22Rv1 (cell line): Measurements from ENCODE around the gene ANXA10.

Experiments
- H3K27ac ChIP-seq: fragments of 450-650 bp; 2 replicates; pipeline ENCODE4 v1.5.1; 2017
- ZFX ChIP-seq: fragments of 450-650 bp; IDR thresholded peaks from 2 replicates; pipeline ENCODE4 v1.6.1; 2017; ENCODE audit warnings: antibody characterized with exemption, borderline replicate concordance
- TF ChIP-seq, protein P1 (sequence below): fragments of 450-650 bp; IDR thresholded peaks from 2 replicates; pipeline ENCODE4 v1.5.1; 2017; ENCODE audit warnings: mild to moderate bottlenecking

Gene ANXA10

DNA sequence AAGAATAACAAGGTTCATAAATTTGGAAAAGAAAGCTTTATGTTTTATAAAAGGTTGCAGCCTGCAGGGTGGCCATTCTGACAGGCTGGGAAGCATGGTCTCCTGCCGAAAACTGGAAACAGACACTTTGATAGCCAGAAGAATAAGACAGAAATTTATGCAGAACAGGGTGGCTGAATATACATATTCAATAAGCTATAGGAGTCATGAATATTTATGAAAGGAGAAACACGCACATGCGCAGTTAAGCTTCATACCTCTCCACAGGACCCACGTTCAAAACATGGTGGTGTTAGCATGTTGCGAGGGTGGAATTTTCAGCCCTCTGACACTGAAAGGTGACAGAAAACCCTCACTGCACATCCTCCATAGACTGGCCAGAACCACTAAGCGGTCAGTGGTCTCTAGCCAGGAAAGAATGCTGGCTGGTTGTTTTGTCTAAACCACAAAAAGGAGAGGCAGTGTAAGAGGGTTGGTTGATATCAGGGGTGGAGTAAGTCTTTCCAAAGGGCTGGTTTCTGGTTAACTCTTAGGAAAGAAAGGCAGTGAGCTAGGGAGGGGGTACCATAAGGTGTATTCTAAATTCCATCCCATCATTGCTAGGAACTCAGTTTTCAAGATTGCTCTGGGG lies 58.2 kb downstream of the ANXA10 start:
- H3K27ac ChIP-seq = no peak overlapping the region
- TF ChIP-seq, protein P1, sequence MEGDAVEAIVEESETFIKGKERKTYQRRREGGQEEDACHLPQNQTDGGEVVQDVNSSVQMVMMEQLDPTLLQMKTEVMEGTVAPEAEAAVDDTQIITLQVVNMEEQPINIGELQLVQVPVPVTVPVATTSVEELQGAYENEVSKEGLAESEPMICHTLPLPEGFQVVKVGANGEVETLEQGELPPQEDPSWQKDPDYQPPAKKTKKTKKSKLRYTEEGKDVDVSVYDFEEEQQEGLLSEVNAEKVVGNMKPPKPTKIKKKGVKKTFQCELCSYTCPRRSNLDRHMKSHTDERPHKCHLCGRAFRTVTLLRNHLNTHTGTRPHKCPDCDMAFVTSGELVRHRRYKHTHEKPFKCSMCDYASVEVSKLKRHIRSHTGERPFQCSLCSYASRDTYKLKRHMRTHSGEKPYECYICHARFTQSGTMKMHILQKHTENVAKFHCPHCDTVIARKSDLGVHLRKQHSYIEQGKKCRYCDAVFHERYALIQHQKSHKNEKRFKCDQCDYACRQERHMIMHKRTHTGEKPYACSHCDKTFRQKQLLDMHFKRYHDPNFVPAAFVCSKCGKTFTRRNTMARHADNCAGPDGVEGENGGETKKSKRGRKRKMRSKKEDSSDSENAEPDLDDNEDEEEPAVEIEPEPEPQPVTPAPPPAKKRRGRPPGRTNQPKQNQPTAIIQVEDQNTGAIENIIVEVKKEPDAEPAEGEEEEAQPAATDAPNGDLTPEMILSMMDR = no peak
- no peak for TF ChIP-seq ZFX

DNA sequence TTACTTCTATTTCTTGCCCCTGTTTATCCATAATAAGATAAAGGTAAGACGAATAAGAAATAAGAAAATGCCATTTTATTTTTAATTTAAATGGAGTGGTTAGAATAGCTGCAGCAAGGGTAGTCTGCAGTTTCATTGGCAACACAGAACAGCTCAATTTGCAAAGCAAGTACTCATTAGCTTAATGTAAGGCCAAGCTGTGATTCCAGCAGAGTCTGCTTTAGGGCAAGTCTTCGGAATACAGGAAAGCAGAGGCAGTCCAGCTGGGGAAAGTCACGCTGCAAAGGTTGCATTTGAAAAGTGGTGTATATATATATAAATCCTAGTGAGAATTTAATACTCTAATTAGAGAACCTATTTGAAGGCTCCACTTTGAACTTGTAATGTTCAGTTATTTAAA lies 59.0 kb downstream of the ANXA10 start:
- no peak for TF ChIP-seq ZFX
- TF ChIP-seq, protein P1 = no peak
- no peak overlapping the region for H3K27ac ChIP-seq

DNA sequence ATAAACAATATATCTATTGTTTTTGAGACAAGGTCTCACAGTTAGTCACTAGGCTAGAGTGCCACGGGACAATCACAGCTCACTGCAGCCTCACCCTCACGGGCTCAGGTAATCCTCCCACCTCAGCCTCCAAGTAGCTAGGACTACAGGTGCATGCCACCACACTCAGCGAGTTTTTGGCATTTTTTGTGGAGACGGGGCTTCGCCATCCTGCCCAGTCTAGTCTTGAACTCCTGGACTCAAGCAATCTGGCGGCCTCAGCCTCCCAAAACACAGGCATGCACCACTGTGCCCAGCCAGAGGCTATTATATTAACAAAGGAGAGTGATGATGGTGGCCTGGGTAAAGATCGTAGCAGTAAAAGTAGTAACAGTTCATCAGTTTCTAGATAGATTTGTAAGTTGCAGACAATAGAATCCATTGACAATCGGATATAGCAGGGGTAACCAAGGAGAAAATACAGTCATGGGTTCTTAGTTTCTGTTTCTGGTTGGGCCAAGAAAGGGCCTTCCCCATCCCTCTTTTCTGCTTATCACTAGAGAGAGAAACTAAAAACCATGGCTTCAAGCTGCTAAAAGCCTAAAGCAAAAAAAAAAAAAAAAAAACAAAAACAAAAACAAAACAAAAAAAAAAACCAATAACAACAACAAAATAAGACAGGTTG lies 60.6 kb downstream of the ANXA10 start:
- no peak for TF ChIP-seq ZFX
- TF ChIP-seq, protein P1 = no peak
- H3K27ac ChIP-seq = no peak overlapping the region

DNA sequence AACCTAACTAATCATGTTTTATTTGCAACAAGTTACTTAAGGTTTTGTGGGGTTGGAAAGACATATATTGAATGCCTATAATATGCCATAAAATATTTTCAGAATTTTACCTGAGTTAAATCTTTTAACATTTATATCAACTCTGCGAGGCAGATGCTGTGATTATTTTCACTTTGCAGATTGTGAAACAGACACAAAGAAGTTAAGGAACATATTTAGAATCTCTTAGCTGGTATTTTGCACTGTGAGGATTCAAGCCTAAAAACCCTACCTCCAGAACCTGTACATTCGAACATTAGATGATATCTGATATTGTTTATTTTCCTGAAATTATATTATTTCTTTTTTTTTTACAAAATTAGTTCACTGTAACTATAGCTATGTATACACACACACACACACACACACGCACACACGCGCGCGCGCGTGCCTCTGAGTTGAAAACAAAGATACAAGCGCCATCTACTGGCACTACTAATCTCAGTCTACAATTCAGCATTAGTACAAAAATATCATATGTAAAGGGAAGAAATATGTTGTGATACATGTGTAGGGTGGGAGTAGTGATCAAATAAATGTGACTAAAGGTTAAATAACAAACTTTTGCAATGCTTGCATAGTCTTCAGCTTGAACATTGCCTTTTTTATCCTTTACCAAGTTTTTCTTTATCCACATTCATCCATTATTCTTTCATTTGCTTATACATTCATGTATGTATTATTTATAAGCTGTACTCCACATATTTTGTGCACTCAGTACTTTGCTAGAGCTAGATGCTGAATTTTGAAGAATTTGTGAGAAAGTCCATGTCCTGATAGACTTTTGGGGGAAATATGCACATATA lies 61.5 kb downstream of the ANXA10 start:
- TF ChIP-seq, protein P1 = peak; percentile 86
- no peak for TF ChIP-seq ZFX
- H3K27ac ChIP-seq = no peak overlapping the region

DNA sequence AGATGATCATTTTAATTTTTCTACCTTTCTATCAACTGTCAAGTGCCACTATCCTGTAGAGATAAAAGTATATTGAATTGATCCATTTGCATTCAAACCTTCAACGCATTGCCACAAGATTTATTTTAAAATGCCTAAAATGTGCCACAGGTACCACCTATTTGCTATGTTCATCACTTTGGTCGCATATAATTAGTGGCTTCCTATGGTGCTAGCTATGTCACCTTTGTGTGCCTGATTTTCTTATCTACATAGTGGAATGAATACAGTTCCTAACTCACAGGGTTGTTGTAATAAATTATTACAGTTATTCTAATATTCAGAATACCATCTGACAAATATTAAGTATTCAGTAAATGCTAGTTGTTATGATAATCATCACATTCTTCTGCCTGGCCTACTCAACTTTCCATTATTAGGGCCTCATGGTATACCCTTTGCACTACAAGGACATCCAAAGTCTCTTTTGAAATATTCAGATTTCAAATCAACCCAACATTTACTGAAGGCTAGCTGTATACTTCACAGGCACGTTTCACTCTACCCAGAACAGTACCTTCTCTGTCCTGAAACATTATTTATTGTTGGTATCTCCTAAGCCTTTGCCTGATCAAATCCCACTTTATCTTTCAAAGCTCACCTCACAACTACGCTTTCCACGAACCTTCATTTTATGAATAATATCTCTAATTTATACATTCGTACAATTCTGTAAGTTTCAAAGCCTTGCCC lies 62.4 kb downstream of the ANXA10 start:
- TF ChIP-seq ZFX = no peak
- TF ChIP-seq, protein P1 = no peak
- H3K27ac ChIP-seq = 0 out of 2 replicates have a peak overlapping the region, but pooled peaks have one; percentile 17

DNA sequence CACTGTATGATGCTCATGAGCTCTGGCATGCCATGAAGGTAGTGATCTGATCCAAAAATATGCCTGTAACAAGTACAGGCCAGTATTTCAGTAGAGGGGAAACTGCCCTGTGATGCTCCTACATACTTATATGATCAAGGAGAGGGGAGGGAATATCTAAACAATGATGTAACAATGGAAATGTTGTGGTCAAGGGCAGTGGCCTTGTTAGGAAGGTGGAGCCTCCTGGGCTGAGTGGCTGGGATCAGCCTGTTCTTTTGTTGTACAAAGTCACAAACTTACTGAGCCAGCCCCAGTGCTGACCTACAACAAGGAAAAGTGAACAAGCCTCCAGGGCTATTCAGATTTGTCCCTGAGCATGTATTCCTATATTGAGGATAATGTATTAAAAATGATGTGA lies 70.3 kb downstream of the ANXA10 start:
- no peak overlapping the region for H3K27ac ChIP-seq
- TF ChIP-seq ZFX = no peak
- TF ChIP-seq, protein P1 = no peak
